Measurements from ENCODE around the gene HEATR5B.
"Not testable (repeated sequence)": the region's sequence is repeated elsewhere in the genome, so short reads cannot be mapped to it uniquely, and the experiment has no call there.

Gene HEATR5B

DNA sequence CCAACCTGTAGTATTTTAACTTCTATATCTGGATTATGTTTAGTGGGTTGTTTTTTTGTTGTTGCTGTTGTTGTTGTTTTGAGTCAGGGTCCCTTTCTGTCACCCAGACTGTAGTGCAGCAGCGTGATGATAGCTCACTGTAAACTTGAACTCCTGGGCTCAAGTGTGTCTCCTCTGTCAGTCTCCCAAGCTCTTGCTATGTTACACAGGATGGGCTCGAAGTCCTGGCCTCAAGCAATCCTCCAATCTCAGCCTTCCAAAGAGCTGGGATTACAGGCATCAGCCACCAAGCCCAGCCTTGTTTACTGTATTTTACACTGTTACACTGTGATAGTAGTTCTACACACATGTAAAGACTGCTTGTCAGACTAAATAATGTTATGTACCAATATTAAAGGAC lies 108.1 kb downstream of the HEATR5B start:
- DNase-seq = no peak

DNA sequence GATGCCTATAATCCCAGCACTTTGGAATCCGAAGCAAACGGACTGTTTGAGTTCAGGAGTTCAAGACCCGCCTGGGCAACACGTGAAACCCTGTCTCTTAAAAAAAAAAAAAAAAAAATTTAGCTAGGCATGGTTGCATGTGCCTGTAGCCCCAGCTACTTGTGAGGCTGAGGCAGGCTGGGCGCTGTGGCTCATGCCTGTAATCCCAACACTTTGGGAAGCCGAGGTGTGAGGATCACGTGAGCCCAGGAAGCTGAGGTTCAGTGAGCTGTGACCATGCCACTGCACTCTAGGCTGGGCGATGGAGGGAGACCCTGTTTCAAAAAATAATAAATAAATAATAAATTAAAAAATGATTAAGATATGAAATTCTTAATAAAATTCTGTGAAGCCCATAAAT lies 108.9 kb downstream of the HEATR5B start:
- DNase-seq = no peak

DNA sequence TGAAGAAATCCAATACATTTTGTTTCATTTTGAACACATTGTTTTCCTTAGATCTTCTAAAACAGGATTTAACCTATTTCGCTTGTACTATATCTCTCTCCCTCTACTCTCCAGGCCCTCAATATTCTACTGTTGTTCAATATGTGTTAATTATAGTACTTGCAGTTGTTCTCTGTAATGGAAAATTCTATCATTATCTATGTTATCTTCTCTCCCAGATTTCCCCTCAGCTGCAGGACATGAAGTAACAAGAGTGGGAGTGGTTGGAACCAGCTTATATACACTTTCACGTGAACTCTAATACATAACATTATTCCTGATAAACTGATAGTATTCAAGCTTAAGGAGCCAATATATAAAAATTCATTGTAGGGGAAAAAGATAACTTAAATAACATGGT lies 110.9 kb downstream of the HEATR5B start:
- DNase-seq = no peak

DNA sequence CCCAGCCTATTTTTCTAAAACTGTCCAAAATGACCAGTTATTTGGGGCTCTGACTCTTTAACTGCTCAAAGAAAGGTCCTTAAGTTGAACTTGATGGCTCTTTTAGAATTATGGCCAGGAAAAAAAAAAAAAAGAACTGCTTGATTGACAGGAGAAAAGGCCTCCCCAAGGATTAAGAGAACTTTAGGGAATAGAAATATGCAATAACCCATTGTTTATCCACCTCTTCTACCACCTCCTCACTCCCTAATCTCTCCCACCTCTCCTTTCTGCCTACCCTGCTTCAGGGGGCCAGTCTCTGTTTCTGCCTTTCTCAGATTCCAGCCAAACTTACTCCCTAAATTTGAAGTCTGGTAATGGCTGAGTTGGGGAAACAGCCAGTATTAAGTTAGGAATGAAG lies 112.2 kb downstream of the HEATR5B start:
- no peak for DNase-seq

DNA sequence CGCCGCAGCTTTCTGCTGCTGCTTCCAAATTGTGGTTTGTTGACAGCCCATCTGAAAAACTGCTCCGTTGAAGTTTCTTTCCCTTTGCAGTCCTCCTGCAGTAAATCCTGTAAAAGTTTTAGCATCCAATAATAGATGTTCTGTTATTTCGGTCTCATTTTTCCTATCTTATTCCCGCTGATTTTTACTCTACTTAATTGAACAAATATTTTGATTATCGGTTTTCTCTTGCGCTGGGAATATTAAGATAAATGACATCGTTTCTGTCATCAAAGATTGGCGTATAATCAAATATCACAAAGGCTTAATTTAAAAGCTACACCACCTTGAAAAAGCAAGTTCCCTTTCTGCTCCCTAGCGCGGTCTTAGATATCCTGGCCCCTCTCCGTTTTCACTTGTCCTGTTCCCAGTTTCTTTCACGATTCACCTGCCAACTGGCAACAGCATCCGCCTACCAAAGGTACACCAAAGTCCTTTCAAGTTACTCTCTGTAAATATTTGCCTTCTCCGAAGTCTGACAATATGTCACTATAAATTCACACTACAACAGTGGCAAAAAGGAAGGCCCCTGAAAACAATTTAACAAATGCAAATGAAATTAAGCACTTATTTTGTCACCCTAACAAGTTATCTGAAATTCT lies 116.8 kb downstream of the HEATR5B start:
- DNase-seq = no peak

DNA sequence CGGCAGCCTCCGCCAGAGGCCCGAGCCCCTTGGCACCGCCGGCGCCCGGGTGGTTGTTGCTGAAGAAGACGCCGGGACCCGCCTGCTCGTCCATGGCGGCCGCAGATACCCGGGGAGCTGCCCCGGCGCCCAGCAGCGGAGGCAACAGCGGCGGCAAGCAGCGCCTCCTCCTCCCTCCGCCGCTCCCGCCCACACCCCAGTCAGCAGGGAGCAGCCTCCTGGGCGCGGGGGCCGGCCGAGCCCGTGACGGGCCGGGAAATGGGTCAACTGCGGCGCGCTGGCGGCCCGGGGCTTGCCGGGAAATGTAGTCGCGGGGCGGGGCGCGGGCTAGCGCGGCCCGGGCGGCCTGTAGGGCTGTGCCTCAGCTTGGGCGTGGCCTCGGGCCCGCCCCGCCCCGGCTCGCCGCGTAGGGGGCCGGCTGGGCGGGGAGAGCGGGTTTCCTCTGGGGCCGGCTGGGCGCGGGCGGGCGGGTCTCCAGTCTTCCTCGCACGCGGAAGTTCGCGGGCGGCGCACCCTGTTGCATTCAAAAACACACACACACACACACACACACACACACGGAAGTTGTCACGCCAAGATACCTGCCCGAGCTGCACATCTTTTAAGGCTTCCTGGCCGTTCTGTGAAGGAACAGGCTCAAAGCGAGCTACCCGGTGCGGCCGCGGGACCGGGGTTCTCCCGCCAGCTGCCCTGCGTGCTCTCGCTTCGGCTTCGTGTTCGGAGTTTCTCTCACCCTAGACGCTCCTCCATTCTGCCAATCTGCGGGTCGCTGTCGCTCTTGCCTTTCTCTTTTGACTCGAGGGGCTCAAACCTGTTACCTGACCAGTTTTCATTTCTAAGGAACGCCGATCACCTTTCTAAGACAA lies 117.6 kb downstream of the HEATR5B start, which contains the start of gene STRN:
STRN (minus strand) TSS at position 167 of the 866 bp plus-strand sequence; CDS start at position 94, 73 bp downstream.
- peak; percentile 88 for DNase-seq

DNA sequence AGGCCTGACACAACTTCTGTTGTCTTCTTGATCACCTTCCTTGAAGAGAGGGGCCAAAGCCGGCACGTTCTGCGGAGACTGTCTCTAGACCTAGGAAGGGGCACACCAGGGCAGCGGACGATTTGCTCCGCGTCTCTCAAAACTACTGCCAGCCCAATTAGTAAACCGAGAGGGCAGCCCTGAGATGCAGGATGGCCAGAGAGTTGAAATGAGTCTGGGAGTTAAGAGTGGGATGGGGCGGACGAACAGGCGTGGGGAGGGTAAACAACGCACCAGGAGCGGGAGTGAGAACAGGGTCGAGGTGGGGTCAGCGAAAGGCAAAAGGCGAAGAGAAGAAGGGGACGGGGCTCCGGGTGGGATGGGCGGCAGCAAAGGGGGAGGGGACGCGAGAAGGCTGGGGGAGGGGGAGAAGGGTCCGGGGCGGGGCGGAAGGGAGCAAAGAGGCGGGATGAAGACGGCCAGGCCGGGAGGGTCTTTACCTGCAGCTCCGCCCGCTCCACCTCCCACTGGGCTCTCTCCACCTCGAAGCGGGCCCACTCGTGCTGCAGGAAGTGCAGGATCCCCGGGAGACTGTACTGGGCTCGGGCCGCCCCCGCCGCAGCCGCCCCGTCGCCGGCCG lies 118.3 kb downstream of the HEATR5B start:
- no peak for DNase-seq

DNA sequence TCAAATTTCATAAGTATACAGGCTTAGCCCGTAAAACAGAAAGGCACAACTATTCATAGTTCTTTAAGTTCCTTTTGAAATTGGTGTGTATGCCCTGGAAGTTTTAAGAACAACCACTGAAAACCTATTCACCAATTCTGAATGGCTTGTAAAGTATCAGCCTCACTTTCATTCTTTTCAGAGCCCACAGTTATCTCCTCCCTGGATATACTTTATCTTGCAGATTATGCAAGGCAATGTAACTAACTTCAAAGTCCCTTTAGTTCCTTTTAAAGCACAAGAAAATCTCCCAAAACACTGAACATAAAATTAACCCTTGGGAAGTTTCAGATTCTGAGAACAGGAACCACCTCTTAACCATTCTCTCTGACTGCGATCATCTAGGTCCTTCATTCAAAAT lies 119.0 kb downstream of the HEATR5B start:
- no peak for DNase-seq

DNA sequence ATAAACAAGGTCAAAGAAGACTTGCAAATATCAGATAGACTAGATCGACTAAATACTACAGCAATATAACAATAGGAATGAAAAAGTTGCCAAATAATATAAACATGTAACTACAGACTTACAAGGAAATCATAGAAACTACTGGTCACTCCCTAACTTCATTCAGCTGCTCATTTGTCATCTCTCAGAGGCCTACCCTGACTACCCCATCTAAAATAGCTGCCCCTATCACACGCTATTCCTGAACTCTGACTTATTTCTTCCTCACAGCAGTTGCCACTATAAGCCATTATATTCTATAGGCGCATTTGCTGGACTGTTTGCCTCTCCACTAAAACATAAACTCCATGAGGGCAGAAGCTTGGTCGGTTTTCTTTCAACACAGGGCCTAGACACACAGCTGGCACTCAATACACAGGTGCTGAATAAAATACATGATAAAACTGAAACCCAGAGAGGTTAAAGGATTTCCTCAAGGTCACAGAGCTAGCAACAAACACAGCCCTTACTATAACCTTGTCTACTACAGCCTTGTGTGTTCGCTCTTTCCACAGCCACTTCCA lies 119.6 kb downstream of the HEATR5B start:
- no peak for DNase-seq

DNA sequence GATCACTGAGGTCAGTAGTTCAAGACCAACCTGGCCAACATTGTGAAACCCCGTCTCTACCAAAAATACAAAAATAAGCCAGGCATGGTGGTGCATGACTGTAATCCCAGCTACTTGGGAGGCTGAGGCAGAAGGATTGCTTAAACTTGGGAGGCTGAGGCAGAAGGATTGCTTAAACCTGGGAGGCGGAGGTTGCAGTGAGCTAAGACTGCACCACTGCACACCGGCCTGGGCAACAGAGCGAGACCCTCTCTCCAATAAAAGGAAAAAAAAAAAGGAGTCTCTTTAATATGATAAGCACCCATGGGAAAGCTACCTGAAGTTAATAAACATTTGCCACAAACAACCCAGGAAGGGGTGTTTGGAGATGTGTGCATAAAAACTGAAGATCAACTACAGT lies 120.4 kb downstream of the HEATR5B start:
- no peak for DNase-seq

DNA sequence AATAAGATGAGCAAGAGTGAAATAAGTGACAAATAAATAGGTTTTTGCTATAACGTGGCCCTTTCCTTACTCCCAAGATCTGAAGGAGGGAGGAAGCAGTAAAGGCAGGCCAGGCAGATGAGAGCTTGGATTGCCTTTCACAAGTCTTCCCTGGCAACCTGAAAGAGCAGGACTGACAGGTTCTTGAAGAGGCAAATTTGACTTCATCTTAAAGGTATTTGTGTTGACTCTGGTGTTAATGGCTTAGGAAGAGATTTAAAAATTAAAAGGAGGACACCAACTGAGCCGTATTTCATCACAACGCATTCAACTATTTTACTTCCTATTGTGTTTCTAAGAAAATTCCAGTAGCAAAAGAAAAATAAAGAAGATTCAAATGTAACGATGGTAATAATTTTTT lies 121.1 kb downstream of the HEATR5B start:
- no peak for DNase-seq

DNA sequence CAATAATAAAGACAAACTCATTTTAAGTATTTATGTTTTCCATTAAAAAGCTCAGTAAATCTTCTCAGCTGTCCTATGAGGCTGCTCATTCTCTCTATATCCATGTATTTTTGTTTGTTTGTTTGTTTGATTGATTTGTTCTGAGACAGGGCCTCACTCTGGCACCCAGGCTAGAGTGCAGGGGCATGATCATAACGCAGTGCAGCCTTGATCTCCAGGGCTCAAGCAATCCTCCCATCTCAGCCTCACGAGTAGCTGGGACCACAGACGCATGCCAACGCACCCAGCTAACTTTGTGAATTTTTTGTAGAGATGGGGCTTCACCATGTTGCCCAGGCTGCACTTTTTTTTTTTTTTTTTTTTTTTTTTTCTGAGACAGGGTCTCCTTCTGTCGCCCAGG lies 123.4 kb downstream of the HEATR5B start:
- DNase-seq = no peak

DNA sequence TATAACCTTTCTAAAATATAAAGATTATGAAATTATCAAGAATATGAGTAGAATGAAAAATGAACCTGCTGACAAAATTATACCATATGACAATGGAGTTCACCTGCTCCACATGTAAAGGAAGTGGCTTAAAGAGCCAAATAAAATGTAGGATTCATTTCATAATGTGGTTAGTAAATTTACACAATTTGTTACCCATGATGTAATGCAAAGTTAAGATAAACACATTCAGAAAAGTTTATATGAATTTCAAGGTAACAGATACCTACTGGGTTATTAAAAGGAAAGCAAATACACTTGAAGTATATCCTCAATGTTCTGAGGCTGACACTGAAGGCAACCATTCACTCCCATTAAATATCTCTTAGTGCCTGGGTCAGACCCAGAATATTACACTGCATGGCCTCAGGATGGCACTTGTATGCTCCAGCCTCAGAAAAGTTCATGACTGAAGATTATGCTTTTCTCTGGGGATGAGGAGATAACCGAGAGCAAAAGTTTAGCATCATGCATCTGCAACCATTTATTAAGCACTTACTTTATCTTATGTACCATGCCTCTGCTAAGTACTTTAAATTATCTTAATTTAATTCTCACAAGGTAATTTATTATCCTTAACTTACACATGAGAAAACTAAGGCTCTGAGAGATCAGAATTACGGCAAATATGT lies 124.0 kb downstream of the HEATR5B start:
- DNase-seq = no peak

DNA sequence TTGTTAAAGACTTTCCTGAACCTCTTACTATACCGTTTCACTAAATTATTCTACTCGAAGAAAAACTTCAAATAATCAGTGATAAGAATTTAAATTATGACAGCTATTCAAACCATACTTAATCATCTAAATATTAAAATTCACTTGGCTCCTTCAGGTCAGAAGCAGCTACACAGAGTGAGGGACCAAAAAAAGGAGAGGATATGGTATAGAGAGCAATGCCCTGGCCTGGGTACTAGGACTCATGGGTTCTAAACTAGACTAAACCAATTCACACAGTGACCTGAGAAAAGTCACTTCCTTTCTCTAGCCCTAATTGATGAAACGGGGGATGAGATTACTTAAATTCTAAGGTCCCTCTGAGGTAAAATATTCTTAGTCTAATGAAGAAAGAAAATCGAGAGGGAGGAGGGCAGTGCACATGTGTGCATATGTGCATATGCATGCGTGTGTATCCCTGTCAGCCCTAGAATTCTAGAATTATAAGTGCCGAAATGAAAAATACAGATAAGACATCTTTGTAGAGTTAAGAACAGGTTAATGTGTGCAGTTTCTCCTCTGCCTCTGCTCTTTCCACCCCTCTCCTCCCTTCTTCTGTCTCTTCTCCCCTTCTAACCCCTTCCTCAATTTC lies 129.1 kb downstream of the HEATR5B start:
- DNase-seq = no peak

DNA sequence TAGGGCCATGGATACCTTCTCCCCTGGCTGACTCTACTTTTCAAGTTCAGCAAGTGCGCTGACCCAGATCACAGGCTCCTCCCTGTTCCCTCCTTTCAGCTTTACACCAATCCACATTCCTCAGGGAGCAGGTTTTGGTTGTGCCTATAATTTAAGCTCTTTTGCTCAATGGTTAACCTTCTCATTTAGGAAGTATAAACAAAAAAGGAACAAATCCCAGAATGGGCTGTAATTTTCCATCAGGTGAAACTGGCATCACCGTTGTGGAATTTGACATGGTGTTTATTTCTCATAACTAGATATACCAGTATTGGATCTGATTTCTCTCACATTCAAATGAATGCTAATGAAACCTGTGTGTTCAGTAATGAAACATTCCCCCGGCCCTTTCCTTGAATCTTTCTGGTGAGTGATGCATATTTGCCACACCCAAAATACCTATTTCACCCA lies 131.4 kb downstream of the HEATR5B start:
- DNase-seq = no peak

DNA sequence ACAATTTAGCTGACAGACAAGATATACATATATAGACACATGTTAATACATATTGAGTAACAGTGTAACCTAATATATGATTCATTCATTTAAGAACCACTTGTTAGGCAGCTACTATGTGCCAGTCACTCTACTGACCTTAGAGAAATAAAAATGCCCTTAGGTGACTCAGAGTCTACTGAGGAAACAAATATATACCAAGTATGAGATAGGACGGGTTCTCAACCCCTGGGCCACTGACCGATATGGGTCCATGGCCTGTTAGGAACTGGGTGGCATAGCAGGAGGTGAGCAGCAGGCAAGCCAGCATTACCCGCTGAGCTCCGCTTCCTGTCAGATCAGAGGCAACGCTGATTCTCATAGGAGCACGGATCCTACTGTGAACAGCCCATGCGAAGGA lies 132.6 kb downstream of the HEATR5B start:
- DNase-seq = no peak

DNA sequence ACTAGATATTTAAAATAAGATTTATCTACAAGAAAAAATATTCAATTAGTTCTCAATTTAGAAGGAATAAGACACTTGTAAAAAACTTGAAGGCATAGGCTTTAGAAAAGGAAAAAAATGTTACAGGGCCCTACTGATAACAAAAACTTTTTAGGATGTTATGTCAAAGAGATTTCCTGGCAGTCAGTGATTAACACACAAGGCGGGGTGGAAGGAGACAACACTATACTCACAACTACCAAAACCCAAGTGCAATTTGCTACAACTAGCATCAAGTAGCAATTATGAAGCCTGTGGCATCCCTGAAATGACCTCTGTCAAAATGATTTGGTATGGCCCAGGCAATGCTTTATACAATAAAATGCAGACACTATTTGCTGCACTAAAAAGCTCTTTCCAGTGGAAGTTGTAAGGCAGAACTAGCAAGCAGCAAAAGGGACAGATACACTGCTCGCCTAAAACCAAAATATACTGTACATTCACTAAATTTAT lies 133.1 kb downstream of the HEATR5B start:
- no peak for DNase-seq

DNA sequence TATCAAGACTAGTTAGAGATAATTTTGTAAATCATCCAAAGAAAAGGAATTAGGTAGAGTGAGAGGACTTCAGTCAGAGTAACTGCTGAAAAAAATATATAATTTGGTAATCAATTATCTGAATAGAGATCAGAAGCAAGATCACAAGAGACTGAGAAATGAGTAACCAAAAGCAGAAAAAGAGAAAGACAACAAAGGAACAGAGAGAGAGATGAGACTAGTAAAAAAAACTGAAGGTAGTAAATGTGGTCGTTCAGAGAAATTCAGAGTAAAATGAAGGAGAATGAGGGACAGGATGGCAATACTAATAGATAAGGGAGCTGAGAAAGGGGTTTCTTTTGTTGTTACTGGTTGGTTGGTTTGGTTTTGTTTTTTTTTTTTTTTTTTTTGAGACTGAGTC lies 134.3 kb downstream of the HEATR5B start:
- no peak for DNase-seq

DNA sequence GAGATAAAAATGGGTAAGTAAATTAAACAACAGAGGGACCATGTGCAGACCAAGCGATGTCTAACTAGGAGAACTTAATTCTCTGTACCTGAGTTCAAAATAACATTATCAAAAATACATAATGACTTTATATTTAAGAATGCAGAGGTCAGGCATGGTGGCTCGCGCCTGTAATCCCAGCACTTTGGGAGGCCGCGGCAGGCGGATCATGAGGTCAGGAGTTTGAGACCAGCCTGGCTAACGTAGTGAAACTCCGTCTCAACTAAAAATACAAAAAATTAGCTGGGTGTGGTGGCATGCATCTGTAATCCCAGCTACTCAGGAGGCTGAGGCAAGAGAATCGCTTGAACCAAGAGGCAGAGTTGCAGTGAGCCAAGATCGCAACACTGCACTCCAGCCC lies 138.9 kb downstream of the HEATR5B start:
- DNase-seq = not testable (repeated sequence)

DNA sequence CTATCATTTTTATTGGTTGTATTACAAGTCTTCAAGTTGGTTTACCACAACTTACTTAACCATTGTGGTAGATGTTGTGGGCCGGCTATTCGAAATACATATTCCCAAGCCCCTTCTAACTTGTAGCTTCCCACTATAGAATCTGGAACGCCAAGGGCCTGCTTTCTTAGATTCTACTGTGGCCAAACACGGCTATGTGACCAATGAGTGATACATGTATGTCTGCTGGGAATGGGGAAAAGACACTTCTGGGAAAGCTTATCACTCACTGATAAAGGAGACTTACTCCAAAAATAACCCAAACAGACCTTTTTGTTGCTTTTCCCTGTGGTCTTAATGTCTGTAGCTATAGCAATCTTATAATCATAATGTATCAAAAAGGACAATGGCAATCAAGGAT lies 142.3 kb downstream of the HEATR5B start:
- no peak for DNase-seq

DNA sequence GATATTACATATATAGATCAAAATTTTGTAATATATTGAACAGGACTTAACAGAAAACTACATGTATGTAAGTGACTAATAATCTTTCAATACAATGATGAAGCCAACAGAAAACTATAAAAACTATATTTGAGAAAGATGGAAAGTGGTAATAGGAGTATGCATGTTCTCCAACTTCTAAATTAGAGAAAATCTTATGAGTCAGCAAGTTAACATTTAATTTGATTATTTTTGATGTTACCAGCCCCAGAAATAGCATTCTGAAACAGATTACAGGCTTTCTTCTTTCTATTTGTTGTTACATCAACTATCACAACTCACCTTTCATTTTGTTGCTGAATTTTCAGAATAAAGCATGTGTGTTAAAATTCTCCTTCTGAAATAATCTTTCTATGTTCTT lies 147.6 kb downstream of the HEATR5B start:
- DNase-seq = not testable (repeated sequence)

DNA sequence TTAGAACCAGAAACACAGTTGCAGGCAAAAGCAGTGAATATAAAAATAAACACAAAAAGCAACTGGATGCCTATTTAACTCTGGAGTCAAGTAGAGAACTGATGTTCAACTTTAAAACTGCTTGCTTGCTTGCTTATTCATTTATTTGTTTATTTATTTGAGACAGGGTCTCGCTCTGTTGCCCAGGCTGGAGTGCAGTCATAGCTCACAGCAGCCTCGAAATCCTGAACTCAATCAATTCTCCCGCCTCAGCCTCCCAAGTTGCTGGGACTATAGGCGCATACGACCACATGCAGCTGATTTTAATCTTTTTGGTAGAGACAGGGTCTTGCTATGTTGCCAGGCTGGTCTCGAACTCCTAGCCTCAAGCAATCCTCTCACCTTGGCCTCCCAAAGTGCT lies 152.5 kb downstream of the HEATR5B start:
- not testable (repeated sequence) for DNase-seq

All from DMS 273 treated with DMSO at 0.1 percent for 48 hours (cell line).